NCI-H2107 treated with DMSO at 0.1 percent for 48 hours (cell line): ENCODE data around the gene AJUBA.
"Not testable (repeated sequence)": the region's sequence is repeated elsewhere in the genome, so short reads cannot be mapped to it uniquely, and the experiment has no call there.

Experiments
- DNase-seq: peaks from one replicate; lab custom pipeline; 2025; ENCODE audit not compliant: unreplicated experiment; lab: John Stamatoyannopoulos, UW

AJUBA gene

DNA sequence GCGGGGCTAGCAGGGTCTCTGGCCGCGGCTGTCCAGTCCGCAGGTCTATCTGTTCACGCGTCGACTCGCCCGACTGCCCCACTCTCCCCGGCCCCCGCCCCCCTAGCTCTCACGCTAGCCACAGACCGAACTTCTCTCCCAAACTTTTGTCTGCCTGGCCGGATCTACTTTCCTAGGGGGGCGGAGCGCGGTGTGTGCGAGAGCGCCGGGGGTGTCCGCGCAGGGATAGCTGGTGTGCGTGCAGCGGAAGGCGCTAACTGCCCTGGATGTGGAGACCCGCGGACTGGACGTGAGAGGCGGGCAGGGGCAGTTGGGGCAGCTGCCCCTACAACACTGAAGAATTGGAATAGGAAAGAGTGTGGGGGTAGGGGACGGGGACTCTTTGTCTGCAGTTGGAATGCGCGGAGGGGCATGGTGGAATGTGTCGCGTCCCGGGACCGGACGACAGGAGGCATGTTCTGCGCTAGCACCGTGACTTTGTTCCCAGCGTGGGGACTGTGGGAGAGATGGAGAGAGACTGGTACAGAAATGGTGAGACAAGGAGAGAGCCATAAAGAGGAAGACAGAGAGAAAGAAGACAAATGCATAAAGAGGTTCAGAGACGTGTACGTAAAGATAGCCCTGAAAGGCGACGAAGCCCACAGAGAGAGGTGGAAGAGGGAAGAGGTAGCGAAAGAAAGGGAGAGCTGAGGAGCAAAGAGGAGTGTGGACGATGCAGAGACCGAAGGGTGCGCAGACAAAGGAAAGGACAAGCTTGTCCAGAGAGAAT lies at the start of gene AJUBA:
AJUBA (minus strand) TSS at position 75 of the 769 bp plus-strand sequence. CDS start 285 bp downstream, outside the sequence.
- peak; percentile 26 for DNase-seq

DNA sequence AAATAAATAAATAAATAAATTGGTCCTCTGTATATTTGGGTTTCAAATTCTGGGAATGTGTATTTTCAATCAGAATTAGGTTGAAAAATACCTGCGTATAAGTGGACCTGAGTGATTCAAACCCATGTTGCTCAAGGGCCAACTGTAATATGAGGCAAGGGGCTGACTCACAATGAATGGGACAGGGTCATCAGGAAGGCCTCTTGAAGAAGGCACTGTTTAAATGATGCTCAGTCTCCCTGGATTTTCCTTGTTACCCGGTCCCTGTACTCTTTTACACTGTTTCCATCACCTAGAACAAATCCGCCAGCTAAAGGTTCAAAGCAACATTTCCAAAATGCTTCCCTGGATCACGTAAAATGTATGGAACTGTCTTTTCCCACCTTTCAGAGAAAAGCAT lies 48.6 kb upstream of the AJUBA start:
- DNase-seq: no peak

DNA sequence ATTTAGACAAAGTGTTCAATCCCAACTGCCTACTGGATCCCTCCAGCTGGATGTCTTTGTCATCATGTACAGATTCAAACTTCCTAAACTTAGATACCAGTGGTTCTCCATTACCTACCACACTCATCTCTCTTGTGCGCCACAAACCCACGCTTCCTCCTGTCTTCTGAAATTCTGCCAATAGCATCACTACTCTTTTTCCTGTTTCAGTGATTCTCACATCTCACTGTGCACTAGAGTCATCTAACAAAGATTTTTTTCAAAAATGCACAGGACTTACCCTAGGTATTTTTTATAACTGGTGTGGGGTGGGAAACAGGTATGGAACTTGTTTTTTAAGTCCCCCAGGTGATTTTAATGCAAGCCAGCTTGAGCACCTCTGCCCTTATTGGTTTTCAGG lies 46.4 kb upstream of the AJUBA start:
- no peak for DNase-seq

DNA sequence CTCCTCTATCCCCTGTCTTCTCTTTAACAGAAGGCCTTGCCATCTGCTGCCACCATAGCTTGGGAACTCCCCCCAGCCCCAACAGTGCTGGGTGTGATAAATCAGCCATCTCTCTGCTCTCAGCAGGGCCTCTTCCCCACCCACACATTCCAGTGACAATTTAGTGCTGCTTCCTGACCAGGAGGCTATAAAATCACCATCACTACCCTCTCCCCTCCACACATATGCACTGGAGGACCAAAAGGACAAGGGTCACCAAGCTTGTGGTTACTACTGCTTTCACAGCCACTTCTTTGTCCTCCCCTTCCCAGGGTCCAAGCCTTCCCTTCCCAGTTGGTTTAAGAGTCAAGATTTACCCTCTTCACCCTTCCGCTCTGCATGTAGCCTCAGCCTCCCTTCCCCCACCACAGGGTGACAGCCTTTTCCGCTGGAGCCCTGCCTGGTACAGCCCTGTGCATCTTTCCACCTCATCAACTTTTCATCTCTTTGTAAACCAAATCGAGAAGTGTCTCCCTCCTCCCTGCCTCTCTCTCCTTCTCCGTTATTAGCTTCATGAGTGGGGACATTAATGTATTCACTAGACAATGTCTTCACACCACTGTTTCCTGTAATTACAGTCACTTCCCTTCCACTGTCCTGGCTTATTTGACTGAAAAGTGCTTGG lies 42.9 kb upstream of the AJUBA start:
- DNase-seq: no peak

DNA sequence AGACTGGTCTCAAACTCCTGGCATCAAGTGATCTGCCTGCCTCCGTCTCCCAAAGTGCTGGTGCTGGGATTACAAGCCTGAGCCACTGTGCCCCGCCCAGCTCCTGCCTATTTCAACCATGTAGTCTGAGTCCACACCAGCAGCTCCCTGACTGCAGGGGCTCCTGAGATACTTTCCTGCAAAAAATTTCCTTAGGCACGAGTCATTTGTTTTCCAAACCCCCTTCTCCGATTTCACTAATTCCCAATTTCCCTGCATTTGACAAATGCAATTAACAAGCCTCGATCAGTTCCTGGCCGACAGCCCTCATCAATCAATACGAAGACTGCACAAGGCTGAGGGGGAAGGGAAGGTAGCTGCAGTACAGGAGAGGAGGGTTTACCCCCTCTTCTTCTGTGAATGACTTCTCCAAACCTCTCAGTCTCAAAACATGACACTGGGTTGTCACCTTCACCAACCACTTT lies 42.3 kb upstream of the AJUBA start:
- no peak for DNase-seq

DNA sequence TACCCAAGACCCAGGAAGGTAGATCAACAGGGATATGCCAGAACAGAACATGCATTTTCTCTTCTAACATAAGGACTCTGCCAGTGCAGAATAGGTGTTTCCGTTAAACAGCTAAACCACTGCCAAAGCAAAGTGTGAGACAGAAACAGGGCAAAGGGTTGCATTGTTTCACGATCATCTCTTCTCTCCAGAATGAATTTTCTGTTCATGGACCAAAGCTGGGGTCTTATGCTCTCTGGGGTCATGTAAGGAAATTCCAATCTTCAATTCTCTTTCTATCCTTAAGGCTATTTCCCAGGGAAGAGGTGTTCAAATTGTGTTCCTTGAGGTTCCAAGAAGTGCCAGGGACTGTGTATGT lies 41.4 kb upstream of the AJUBA start:
- DNase-seq: no peak

DNA sequence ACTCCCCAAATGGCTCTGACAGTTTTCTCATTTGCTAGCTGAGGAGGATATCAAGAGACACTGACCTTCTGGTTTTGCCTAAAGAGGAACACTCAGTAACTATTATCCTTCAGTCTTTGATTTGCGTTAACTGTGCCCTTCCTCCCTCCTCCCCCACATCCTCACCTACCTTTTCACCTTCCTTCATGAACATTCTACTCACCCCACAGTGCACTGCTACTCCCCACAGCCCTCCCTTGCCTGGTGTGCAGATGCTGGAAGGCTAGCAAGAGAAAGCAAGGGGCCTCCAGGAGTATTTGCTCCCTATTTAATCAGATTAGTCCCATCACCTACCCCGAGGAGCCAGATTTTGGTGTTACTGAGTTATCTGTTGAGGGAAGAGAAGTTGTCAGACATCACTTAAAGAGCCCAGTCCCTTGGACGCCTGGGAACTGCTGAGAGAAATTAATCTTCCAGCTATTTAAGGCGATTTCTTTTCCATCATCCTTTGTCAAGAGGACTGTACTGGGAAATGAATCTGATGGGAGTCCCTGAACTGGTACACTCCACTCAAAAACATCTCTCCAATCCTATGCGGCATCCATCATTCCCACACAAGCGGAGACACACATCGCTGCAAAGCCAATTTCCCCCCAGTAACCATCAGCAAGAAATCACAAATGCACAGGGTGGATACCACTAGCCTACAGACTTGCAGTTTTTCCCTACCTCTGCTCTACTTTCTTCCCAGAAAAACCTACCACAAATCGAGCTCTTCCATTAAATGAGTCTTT lies 40.9 kb upstream of the AJUBA start:
- DNase-seq: no peak

DNA sequence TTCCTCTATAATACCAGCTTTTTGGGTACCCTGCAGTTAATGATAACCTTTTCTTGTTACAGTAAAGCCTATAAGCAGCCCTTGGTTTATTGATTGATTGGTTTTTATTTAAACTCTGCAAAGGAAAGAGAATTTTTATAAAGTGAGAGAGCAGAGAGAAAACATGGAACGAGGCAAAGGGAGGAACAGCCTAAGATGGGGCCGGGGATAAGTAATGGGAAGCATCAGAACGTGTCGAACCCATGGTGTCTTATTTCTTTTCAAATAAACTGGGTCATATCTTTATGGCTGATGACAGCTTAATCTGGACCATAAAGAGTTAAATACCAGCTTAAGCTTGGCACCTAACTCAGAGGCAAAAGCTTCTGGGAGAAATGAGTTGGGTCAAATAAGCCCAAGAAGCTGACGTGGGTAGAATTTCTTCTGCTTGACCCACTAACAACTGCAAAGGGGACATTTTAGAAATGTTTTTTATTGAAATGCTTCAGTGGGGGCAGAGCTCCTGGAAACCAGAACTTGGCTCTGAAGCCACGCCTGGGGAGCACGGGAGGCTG lies 39.6 kb upstream of the AJUBA start:
- no peak for DNase-seq

DNA sequence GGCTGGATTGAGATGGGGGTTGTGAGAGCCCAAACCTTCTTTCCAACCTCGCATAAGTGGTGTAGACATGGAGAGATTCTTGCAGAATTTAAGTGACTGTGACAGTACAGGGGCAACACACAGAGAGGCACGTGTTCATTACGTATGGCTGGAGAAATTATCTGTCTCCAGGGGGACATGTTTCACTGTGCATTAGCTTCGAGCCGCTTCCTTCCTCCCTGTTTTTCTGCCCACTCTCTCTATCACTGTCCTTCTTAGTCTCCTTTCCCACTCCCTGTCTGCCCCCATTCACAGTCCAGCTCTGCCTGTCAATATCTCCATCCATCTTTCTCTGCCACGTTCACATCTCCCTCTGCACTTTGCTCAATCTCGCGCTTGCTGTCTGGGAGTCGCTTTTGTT lies 39.1 kb upstream of the AJUBA start:
- no peak for DNase-seq

DNA sequence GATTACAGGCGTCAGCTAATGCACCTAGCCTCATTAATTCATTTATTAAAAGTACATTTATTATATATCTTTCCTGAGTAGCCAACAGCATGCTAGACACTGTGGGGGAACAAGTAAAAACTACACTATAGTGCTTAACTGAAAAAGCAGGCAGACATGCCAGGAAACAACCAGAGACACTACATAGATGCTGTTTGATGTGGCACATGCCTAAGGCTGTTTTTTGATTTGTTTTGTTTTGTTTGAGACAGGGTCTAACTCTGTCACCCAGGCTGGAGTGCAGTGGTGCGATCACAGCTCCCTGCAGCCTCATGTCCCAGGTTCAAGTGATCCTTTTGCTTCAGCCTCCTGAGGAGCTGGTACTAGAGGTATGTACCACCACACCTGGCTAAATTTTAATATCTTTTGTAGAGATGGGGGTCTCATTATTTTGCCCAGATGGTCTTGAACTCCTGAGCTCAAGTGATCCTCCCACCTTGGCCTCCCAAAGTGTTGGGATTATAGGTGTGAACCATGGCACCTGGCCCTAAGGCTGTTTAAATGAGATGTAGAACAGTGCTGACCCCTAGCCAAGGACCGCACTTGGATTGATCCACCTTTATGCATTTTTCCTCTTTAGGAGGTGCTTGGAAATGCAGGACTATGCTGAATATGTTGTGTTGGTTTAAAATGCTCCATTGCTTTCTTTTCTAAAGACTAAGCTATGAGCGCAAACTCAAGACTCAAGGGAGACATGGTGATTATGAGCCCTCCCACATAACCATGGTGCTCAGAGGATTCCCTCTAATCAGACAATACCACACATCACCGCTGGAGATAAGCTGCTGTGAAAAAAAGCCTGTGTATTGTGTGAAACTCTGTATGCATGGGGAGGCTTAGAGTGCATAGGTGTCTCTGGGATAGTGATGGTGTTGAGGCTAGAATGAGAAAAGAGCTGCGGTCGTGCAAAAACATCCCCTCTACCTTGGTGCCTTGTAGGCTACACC lies 38.1 kb upstream of the AJUBA start:
- DNase-seq: no peak

DNA sequence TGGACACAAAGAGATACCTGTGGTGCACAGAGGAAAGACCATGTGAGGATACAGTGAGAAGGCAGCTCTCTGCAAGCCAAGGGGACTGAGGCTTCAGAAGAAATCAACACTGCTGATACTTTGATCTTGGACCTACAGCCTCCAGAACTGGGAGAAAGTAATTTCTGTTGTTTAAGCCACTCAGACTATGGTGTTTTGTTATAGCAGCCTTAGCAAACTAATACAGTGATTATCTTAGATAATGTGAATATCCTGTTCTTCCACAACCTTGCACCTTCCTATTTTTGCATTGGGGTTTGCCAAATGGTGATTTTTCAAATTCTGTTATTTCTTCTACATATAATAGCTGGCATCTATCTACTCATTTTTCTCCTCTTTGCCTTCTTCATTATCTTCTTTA lies 35.8 kb upstream of the AJUBA start:
- DNase-seq: no peak

DNA sequence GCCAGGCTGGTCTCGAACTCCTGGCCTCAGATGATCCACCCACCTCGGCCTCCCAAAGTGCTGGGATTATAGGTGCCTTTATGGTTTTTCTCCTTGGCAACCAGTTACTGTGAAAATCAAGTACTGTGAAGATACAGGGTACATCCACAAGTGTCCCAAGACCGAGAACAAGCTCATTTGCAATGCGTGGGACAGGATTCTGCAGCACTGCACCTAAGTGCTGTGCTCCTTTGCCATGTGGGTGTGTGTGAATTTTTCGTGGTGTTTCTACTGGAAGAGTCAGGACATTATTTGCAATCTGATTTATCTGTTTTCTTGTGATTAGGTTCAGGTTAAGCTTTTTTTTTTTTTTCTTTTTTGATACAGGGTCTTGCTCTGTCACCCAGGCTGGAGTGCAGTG lies 34.7 kb upstream of the AJUBA start:
- DNase-seq: no peak

DNA sequence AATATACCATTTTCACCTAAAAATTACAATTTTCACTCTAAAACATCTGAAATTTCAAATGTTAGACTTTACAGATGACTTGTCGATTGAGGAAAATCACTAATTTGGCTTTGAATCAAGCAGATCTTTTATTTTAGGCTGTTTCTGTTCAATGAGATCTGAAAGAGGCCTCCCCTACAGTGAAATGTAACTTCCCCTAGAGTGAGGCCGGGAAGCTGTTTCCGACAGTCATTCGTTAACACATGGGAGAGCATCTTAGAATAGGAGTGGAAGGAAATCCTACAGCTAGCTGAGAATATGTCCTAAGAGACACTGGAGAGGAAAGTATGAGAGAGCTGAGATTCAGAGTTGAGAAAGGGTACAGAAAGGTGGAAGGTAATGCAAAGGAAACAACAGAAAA lies 33.3 kb upstream of the AJUBA start:
- DNase-seq: no peak

DNA sequence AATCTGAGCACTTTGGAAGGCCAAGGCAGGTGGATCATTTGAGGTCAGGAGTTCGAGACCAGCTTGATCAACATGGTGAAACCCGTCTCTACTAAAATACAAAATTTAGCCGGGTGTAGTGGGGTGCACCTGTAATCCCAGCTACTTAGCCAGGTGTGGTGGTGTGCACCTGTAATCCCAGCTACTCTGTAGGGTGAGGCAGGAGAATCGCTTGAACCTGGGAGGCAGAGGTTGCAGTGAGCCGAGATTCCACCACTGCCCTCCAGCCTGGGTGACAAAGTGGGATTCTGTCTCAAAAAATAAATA lies 31.4 kb upstream of the AJUBA start:
- DNase-seq: not testable (repeated sequence)

DNA sequence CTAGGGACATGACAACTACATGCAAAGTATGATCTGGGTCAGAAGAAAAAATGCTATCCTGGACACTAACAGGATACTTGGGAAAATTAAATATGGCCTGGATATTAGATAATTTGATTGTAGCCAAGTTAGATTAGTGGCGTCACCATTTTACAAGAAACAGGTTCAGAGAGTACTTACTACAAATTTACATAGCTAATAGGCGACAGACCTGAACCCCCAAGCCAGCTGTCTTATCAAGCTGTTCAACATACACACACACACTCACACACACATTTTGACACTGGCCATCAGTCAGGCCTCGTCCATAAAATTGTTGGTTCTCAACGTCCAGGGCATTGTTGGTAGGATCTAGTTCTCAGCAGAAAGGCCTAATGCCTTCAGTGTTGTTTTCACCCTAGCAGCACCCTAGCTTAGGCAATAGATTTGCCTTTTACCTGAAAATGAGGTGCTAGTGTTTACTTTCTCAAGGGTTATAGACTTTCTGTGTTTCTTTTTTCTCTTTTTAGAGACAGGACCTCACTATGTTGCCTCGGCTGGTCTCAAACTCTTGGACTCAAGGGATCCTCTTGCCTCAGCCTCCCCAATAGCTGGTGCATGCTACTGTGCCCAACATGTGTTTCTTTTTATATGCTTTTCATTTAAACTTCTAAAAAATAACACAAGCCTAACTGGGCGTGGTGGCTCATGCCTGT lies 30.9 kb upstream of the AJUBA start:
- DNase-seq: no peak

DNA sequence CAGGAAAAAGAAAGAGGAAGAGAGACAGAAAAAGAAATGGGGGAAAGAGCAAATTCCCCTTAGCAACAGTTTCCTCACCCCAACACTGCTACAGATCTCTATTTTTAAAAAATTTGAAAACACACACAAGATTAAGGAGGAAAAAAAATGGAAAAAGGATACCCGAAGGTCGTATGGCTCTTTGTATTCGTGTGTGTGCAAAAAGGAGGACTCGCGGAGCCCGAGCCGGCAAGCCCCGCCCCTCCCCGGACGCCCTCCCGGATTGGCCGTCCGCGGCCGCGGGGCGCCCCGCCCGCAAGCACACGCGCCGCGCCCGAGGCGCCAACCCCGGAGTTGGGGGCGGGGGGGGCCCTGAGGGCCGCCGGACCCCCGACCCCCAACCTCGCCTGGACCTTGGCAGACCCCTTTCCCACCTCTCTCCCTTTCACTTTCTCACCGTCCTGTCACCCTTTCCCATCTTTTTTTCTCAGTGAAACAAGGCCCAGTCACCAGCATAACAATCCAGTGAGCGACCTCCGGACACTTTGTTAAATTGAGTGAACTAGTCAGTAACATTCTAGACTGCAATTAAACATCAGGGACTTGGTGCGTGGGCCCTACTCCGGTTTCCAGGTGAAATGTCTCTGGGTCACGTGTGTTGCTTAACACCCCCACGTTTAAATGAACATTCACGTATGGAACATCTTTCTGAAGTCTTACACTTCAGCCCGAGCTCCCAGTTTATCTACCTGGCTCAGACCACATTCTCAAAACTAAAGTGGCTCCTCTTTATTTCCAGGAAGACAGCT lies 27.8 kb upstream of the AJUBA start, which contains the start of gene C14orf93:
C14orf93 (minus strand) TSS at position 205 of the 788 bp plus-strand sequence. CDS start 11,120 bp downstream, outside the sequence.
- DNase-seq: peak; percentile 87

DNA sequence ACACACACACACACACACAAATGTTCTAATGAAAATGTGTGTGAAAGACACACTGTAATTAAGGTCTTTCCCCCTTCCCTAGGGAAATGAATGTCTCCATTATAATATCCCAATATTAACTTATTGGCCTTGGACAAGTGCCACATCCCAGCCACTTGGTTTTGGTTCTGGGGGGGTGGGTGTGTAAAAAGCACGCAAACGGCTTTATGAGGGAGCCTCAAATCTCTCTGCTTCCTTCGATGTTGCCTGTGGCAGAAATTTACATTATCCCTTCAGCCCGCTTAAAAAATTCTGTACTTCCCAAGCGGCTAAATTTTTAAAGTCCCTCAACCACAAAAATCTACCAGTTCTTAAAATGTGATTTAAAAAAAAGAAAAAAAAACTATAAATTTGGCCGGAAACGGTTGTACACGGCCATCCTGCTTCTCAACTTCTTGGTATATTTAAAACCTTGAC lies 27.2 kb upstream of the AJUBA start:
- DNase-seq: no peak

DNA sequence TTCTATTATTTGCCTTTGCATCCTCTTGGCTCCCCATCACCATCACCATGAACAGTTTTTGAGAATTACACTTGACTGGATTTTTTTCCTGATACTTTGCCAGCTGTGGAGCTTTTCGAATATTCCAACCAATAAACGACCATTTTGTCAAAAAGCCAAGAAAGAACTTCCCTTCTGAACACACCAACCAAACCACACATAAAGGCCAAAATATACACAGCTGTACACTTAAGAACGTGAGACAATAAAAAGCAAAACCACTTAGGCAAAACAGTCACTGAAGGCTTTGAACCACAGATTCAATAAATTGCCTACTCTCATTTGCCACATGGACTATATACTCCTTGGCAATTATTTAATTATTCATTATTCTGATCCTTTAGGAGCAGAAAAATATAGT lies 26.5 kb upstream of the AJUBA start:
- peak; percentile 87 for DNase-seq
